Lung (tissue), 12 donors: ENCODE data around the gene HIGD2A. TPM values are rescaled to one million over a fixed set of nuclear protein-coding genes. Genes with fewer than 3 reads are reported as not detected.

Experiments
- ATAC-seq: fragments of 200-7000 bp; cut with Tn5 transposase; one replicate; pipeline ENCODE4 v1.9.1; 2020; ENCODE audit warnings: moderate number of reproducible peaks; ENCODE audit not compliant: insufficient read depth, low FRiP score
- DNase-seq, 3 donors: peaks; one replicate each; pipeline ENCODE4 v3.0.0-alpha.2; 2013 to 2017
- H3K27ac ChIP-seq, 2 donors: one replicate each; pipeline ENCODE4 v1.5.1; 2013; ENCODE audit warnings: mild to moderate bottlenecking in 2 of 2, moderate library complexity in 2 of 2, control low read depth in 1 of 2, inconsistent platforms in 1 of 2, low read depth in 1 of 2, low read length in 1 of 2
- H3K27me3 ChIP-seq, 3 donors: one replicate each; pipeline ENCODE4 v1.5.1; 2013; ENCODE audit warnings: low read length in 2 of 3; ENCODE audit not compliant: control insufficient read depth in 3 of 3, insufficient read depth in 3 of 3
- H3K36me3 ChIP-seq, 4 donors: one replicate each; pipeline ENCODE4 v1.5.1; 2013; ENCODE audit warnings: low read length in 4 of 4, mild to moderate bottlenecking in 1 of 4, moderate library complexity in 1 of 4; ENCODE audit not compliant: control insufficient read depth in 4 of 4, insufficient read depth in 4 of 4
- H3K4me1 ChIP-seq, 5 donors: one replicate each; pipeline ENCODE4 v1.5.1; 2013; ENCODE audit warnings: low read length in 5 of 5, mild to moderate bottlenecking in 2 of 5, moderate library complexity in 1 of 5; ENCODE audit not compliant: control insufficient read depth in 5 of 5, insufficient read depth in 5 of 5
- H3K4me3 ChIP-seq: one replicate; pipeline ENCODE4 v1.5.1; 2013; ENCODE audit warnings: mild to moderate bottlenecking, control low read depth, moderate library complexity
- H3K9ac ChIP-seq, 2 donors: one replicate each; pipeline ENCODE4 v1.5.1; 2013; ENCODE audit warnings: low read length in 2 of 2, control low read depth in 1 of 2; ENCODE audit not compliant: insufficient read depth in 1 of 2
- H3K9me3 ChIP-seq, 4 donors: one replicate each; pipeline ENCODE4 v1.5.1; 2013; ENCODE audit warnings: low read length in 3 of 4, mild to moderate bottlenecking in 1 of 4, moderate library complexity in 1 of 4; ENCODE audit not compliant: control insufficient read depth in 4 of 4, insufficient read depth in 3 of 4
- CTCF ChIP-seq: IDR thresholded peaks from 2 replicates; pipeline ENCODE4 v1.5.1; 2012; ENCODE audit warnings: mild to moderate bottlenecking; ENCODE audit errors: control extremely low read depth, extremely low read depth
- WGBS, 2 donors: extraction: QIAGEN DNeasy Blood & Tissue Kit; methylation state at CpG; one replicate each; pipeline ENCODE4 v1.1.7; 2013; 5-methylcytosine and 5-hydroxymethylcytosine counted together
- polyA plus RNA-seq, 2 donors: library from polyadenylated mRNA; stranded (reverse); fragments of 200-250 nt; gene quantifications; one replicate each; pipeline ENCODE4 v1.2.1, GENCODE V29; 2013
- total RNA-seq, 2 donors: library from RNA; depleted of rRNA in 1 of 2; stranded (reverse); fragments of >200 nt in 1 of 2; gene quantifications; one replicate each; pipeline ENCODE4 v1.2.1, GENCODE V29; 2014 to 2021
- donor health status: control.
- donor health status: control.
- donor health status: Bipolar disorder and iron deficiency.
- donor health status: healthy.
- donor health status: DM: yes; HTN: yes; CAD: no.

The HIGD2A gene
- total and polyA plus RNA-seq, 4 donors, result 71.2 to 190 (median 108) TPM

GRCh38 chr5:176420086-176420485 lies 31.5 kb downstream of the HIGD2A start:
- Histone ChIP-seq H3K27ac (no peak overlapping the region), H3K27me3 (no peaks in the 10 kb centered on the region), H3K4me1 (peaks cover under 1 to 15% (median 4%) of the 10 kb centered on the region in 5 donors), H3K4me3 (no peak overlapping the region), H3K36me3 (no peaks in the 10 kb centered on the region), H3K9me3 (no peaks in the 10 kb centered on the region), H3K9ac (no peak overlapping the region)
- WGBS, 2 donors, result 74 to 85% methylated on average over 5 of the region's 5 CpGs
- ATAC-seq (no peak), DNase-seq (no peak)
- TF ChIP-seq CTCF, result no peak

- no peak for ATAC-seq
- Histone ChIP-seq H3K27me3 (no peaks in the 10 kb centered on the region), H3K27ac (no peak overlapping the region), H3K4me1 (peaks cover 0 to 7% (median 0%) of the 10 kb centered on the region in 5 donors), H3K9ac (no peak overlapping the region), H3K4me3 (no peak overlapping the region), H3K36me3 (no peaks in the 10 kb centered on the region), H3K9me3 (no peaks in the 10 kb centered on the region)
- no peak for TF ChIP-seq CTCF
- DNase-seq, result no peak
- 59 to 65% methylated on average over 2 of the region's 2 CpGs for WGBS, 2 donors
Measured at GRCh38 chr5:176420972-176421544, 32.5 kb downstream of the HIGD2A start.

- H3K36me3 ChIP-seq, result no peaks in the 10 kb centered on the region
- DNase-seq (no peak), ATAC-seq (no peak)
- no peak overlapping the region for H3K4me3 ChIP-seq
- no peak overlapping the region for H3K9ac ChIP-seq
- WGBS, 2 donors, result 88 to 90% methylated on average over 3 of the region's 3 CpGs
- no peaks in the 10 kb centered on the region for H3K4me1 ChIP-seq
- H3K9me3 ChIP-seq, result no peaks in the 10 kb centered on the region
- no peak for TF ChIP-seq CTCF
- no peak overlapping the region for H3K27ac ChIP-seq
- H3K27me3 ChIP-seq, result no peaks in the 10 kb centered on the region
Measured at GRCh38 chr5:176424181-176424580, 35.6 kb downstream of the HIGD2A start.

- TF ChIP-seq CTCF, result no peak
- no peaks in the 10 kb centered on the region for H3K36me3 ChIP-seq
- H3K4me1 ChIP-seq, result no peaks in the 10 kb centered on the region
- ATAC-seq (no peak), DNase-seq (no peak)
- H3K27me3 ChIP-seq, result no peaks in the 10 kb centered on the region
- no peak overlapping the region for H3K4me3 ChIP-seq
- H3K9ac ChIP-seq, result no peak overlapping the region
- H3K9me3 ChIP-seq, result no peaks in the 10 kb centered on the region
- WGBS, 2 donors, result 88 to 100% methylated on average over 1 of the region's 1 CpG
- no peak overlapping the region for H3K27ac ChIP-seq
Measured at GRCh38 chr5:176425138-176425537, 36.6 kb downstream of the HIGD2A start.
